HepG2 (cell line): ENCODE data around the gene TRIO. TPM values are rescaled to one million over a fixed set of nuclear protein-coding genes. Genes with fewer than 3 reads are reported as not detected.

Experiments used
- ATAC-seq: fragments of 200-7000 bp; cut with Tn5 transposase; 3 replicates; pipeline ENCODE4 v1.9.1; 2020; ENCODE audit warnings: mild to moderate bottlenecking, moderate library complexity
- BruUV-seq: library from RNA; stranded (reverse); fragments of 400-500 nt; replicated peaks from 2 replicates; lab custom pipeline; 2021; lab: Mats Ljungman, UMichigan
- CTCF ChIA-PET: fragments of 300-600 bp; formaldehyde crosslinking; extraction: SDS; loops from one replicate; lab custom pipeline; 2021; ENCODE audit warnings: low total read pairs, inconsistent platforms, low intra/inter-chr PET ratio; lab: Yijun Ruan, JAX
- POLR2A ChIA-PET: fragments of 350-600 bp; sonication (Branson Sonifier 250); formaldehyde crosslinking; loops from one replicate; lab custom pipeline; 2020; ENCODE audit warnings: antibody characterized with exemption, inconsistent platforms; lab: Yijun Ruan, JAX
- DNase-seq: peaks from one replicate; pipeline ENCODE4 v3.0.0-alpha.2; 2015; ENCODE audit warnings: low spot score
- FAIRE-seq: peaks from 3 replicates; lab custom pipeline; 2011; peaks lifted over from hg19 to GRCh38; lab: Jason Lieb, UNC
- H2AFZ ChIP-seq: one replicate; pipeline ENCODE4 v1.6.1; 2011; ENCODE audit warnings: low read length, inconsistent platforms
- H3K27ac ChIP-seq: fragments of 300-600 bp; 3 replicates; pipeline ENCODE4 v1.8.0; 2011; ENCODE audit warnings: mixed run types, mild to moderate bottlenecking, mixed read lengths, low read length, inconsistent platforms; ENCODE audit not compliant: insufficient read depth; ENCODE audit errors: extremely low read length
- H3K27me3 ChIP-seq, 2 experiments: fragments of 200-600 bp in 1 of 2; 2 replicates in 1 of 2; 3 replicates in 1 of 2; pipeline versions ENCODE4 v1.6.0 to v1.8.0; 2011; ENCODE audit warnings: low read length in 2 of 2, mild to moderate bottlenecking in 2 of 2, moderate library complexity in 2 of 2, inconsistent platforms in 1 of 2; ENCODE audit not compliant: insufficient read depth in 2 of 2, control insufficient read depth in 1 of 2
- H3K36me3 ChIP-seq, 2 experiments: fragments of 200-600 bp in 1 of 2; replicated peaks in 1 of 2; 2 replicates in 1 of 2; 3 replicates in 1 of 2; pipeline versions ENCODE4 v1.5.1 to v1.8.0; 2011; ENCODE audit warnings: low read length in 2 of 2, inconsistent platforms in 1 of 2; ENCODE audit not compliant: insufficient read depth in 2 of 2, control insufficient read depth in 1 of 2
- H3K4me1 ChIP-seq: 2 replicates; pipeline ENCODE4 v1.5.1; 2012; ENCODE audit warnings: low read length, inconsistent platforms; ENCODE audit not compliant: insufficient read depth
- H3K4me2 ChIP-seq: 2 replicates; pipeline ENCODE4 v1.6.0; 2011; ENCODE audit warnings: low read depth, low read length, inconsistent platforms
- H3K4me3 ChIP-seq, 3 experiments: fragments of 200-600 bp in 1 of 3; sonication (generic), shearing (Covaris generic) in 1 of 3; replicated peaks in 1 of 3; 2 replicates each; pipeline ENCODE4 v1.5.1; 2011 to 2016; ENCODE audit warnings: low read length in 3 of 3, inconsistent platforms in 2 of 3, low read depth in 2 of 3, mild to moderate bottlenecking in 2 of 3, control low read depth in 1 of 3, mixed read lengths in 1 of 3; ENCODE audit not compliant: insufficient read depth in 1 of 3
- H3K79me2 ChIP-seq: one replicate; pipeline ENCODE4 v1.6.1; 2011; ENCODE audit warnings: low read length, inconsistent platforms; ENCODE audit not compliant: insufficient read depth
- H3K9ac ChIP-seq: 2 replicates; pipeline ENCODE4 v1.6.0; 2011; ENCODE audit warnings: mild to moderate bottlenecking, low read depth, low read length, inconsistent platforms; ENCODE audit not compliant: insufficient read depth
- H3K9me3 ChIP-seq: 2 replicates; pipeline ENCODE4 v1.5.1; 2012; ENCODE audit warnings: mild to moderate bottlenecking, low read length
- H4K20me1 ChIP-seq: 2 replicates; pipeline ENCODE4 v1.6.0; 2011; ENCODE audit warnings: inconsistent platforms, mild to moderate bottlenecking, low read length, moderate library complexity; ENCODE audit not compliant: insufficient read depth
- CENPT ChIP-seq: sonication (generic); formaldehyde crosslinking; IDR thresholded peaks from 2 replicates; pipeline ENCODE4 v1.8.0; 2022; ENCODE audit warnings: low read depth, mild to moderate bottlenecking, moderate library complexity, missing genetic modification reagents
- HNRNPH1 ChIP-seq: fragments of 200-400 bp; formaldehyde crosslinking; optimal IDR thresholded peaks from 2 replicates; pipeline ENCODE3; 2017; ENCODE audit warnings: mild to moderate bottlenecking, low read depth, low read length
- MAFF ChIP-seq: IDR thresholded peaks from 2 replicates; pipeline ENCODE4 v1.6.1; 2011; ENCODE audit warnings: low read depth, low read length, improper control_type of control experiment
- MAFK ChIP-seq, 2 experiments: IDR thresholded peaks in 1 of 2; conservative IDR thresholded peaks in 1 of 2; 2 replicates each; pipeline ENCODE4 v1.6.1; 2011; ENCODE audit warnings: improper control_type of control experiment in 2 of 2, low read length in 2 of 2
- NFE2L2 ChIP-seq: fragments of 150-350 bp; IDR thresholded peaks from 2 replicates; pipeline ENCODE4 v1.6.1; 2014; ENCODE audit warnings: low read length
- RFX5 ChIP-seq: IDR thresholded peaks from 2 replicates; pipeline ENCODE4 v1.6.1; 2011; ENCODE audit warnings: low read depth, low read length, improper control_type of control experiment
- SP5 ChIP-seq: IDR thresholded peaks from 2 replicates; pipeline ENCODE4 v1.6.1; 2016; ENCODE audit warnings: low read depth, borderline replicate concordance
- ZNF580 ChIP-seq: IDR thresholded peaks from 2 replicates; pipeline ENCODE4 v1.6.1; 2016; ENCODE audit warnings: low read depth, borderline replicate concordance
- ZZZ3 ChIP-seq: sonication (generic); formaldehyde crosslinking; IDR thresholded peaks from 2 replicates; pipeline ENCODE4 v1.4.0; 2020; ENCODE audit warnings: missing genetic modification reagents, mild to moderate bottlenecking, borderline replicate concordance
- WGBS: methylation state at CpG from one replicate; pipeline ENCODE4 v1.1.6; 2017; ENCODE audit warnings: low lambda C conversion rate; 5-methylcytosine and 5-hydroxymethylcytosine counted together
- in situ Hi-C: cut with HindIII; loops from 2 replicates; pipeline ENCODE4 v1.10.0; 2017; ENCODE audit warnings: low pct_unique_long_range_greater_than_20kb; ENCODE audit not compliant: extremely low pct_ligation_motif_present
- intact Hi-C: fragments of 100-400 bp; cut with micrococcal nuclease; formaldehyde crosslinking; loops from one replicate; pipeline ENCODE4 v1.10.0; 2022; ENCODE audit not compliant: unreplicated experiment
- polyA plus RNA-seq, 8 experiments: library from polyadenylated mRNA; depleted of rRNA in 3 of 8; stranded (reverse) in 7 of 8; unstranded in 1 of 8; fragments of >200 nt; fragmentation: Illumina TruSeq in 4 of 8; extraction: Trizol in 4 of 8; gene quantifications; 2 replicates each; pipeline versions ENCODE4 v1.2.1 to v1.2.3, GENCODE V29; 2011 to 2016; ENCODE audit warnings: low read depth in 4 of 8, missing spikeins in 1 of 8, mixed read lengths in 1 of 8; ENCODE audit not compliant: insufficient read depth in 1 of 8
- total RNA-seq, 5 experiments: library from RNA; depleted of rRNA; stranded (reverse); fragments of >200 nt; fragmentation: Illumina TruSeq; extraction: Trizol; gene quantifications; 2 replicates each; pipeline ENCODE4 v1.2.3, GENCODE V29; 2016; ENCODE audit warnings: low read depth in 1 of 5

Gene TRIO
- total and polyA plus RNA-seq, 2 of the 13 experiments (the other 11 are each of a cell fraction or from before 2014, with no cell fraction given), result 45.2 to 45.9 TPM

GRCh38 chr5:14237317-14238086 lies 94.4 kb downstream of the TRIO start:
- Histone ChIP-seq H4K20me1 (peaks cover 41% of the 10 kb centered on the region), H3K4me3 (no peak overlapping the region), H2AFZ (no peak overlapping the region), H3K9ac (no peak overlapping the region), H3K4me2 (no peak overlapping the region), H3K27ac (no peak overlapping the region), H3K79me2 (peaks cover 96% of the 10 kb centered on the region), H3K9me3 (no peaks in the 10 kb centered on the region), H3K36me3 (no peaks in the 10 kb centered on the region), H3K27me3 (no peaks in the 10 kb centered on the region), H3K4me1 (peaks cover 24% of the 10 kb centered on the region)
- no peak for FAIRE-seq
- ChIA-PET POLR2A (no interaction called here), CTCF (no interaction called here)
- 98% methylated on average over 12 of the region's 12 CpGs for WGBS
- no peak for ATAC-seq
- DNase-seq, result no peak
- intact Hi-C loops, result no loop called here
- no TSS peak for BruUV-seq
- TF ChIP-seq CENPT, result no peak
- TF ChIP-seq HNRNPH1, result no peak
- no peak for TF ChIP-seq SP5 (CRISPR knock-in tag)
- peak; percentile 97 for TF ChIP-seq MAFF
- TF ChIP-seq NFE2L2, result peak; percentile 88
- peak; percentile 97 to 98 for TF ChIP-seq MAFK (conservative IDR thresholded peaks at IDR 0.05 in 1 of 2, IDR thresholded peaks at IDR 0.05 in 1 of 2; ENCODE audit: low read length in 2 of 2)
- TF ChIP-seq ZNF580 (CRISPR knock-in tag), result no peak
- TF ChIP-seq ZZZ3, result no peak
- no peak for TF ChIP-seq RFX5
- in situ Hi-C loops, result no loop called here
